K562 (cell line): Measurements from ENCODE around the gene TOGARAM2. TPM values are rescaled to one million over a fixed set of nuclear protein-coding genes. Genes with fewer than 3 reads are reported as not detected.

ENCODE experiments used
- ATAC-seq: fragments of 200-7000 bp; cut with Tn5 transposase; 3 replicates; pipeline ENCODE4 v1.9.1; 2020; ENCODE audit warnings: moderate library complexity
- BruUV-seq: library from RNA; stranded (reverse); fragments of 400-500 nt; replicated peaks from 2 replicates; lab custom pipeline; 2021; lab: Mats Ljungman, UMichigan
- CTCF ChIA-PET: fragments of 300-600 bp; formaldehyde crosslinking; extraction: SDS; loops from one replicate; lab custom pipeline; 2021; ENCODE audit warnings: low intra/inter-chr PET ratio; lab: Yijun Ruan, JAX
- POLR2A ChIA-PET: fragments of 300-600, 350-650 bp; sonication (Branson Sonifier 250); formaldehyde crosslinking; extraction: SDS; loops from one replicate; lab custom pipeline; 2021; ENCODE audit warnings: antibody characterized with exemption, inconsistent platforms; lab: Yijun Ruan, JAX
- DNase-seq, 4 experiments: peaks; one replicate each; pipeline versions ENCODE4 v3.0.0 to v3.0.0-alpha.2; 2011 to 2018; ENCODE audit warnings: low spot score in 3 of 4, mixed read lengths in 3 of 4; ENCODE audit errors: extremely low read depth in 1 of 4
- FAIRE-seq: peaks from 2 replicates; lab custom pipeline; 2011; peaks lifted over from hg19 to GRCh38; lab: Jason Lieb, UNC
- H2AFZ ChIP-seq: 2 replicates; pipeline ENCODE4 v1.6.0; 2011; ENCODE audit warnings: low read depth, low read length, control low read depth, inconsistent platforms
- H3K27ac ChIP-seq: fragments of 200-600 bp; 3 replicates; pipeline ENCODE4 v1.8.0; 2011; ENCODE audit warnings: low read depth, mild to moderate bottlenecking, control low read depth, inconsistent platforms, low read length, moderate library complexity, mixed read lengths; ENCODE audit errors: extremely low read depth
- H3K27me3 ChIP-seq, 2 experiments: fragments of 300-600 bp in 1 of 2; 2 replicates in 1 of 2; 3 replicates in 1 of 2; pipeline versions ENCODE4 v1.6.0 to v1.8.0; 2011; ENCODE audit warnings: inconsistent platforms in 2 of 2, low read length in 2 of 2, mild to moderate bottlenecking in 1 of 2, mixed read lengths in 1 of 2, moderate library complexity in 1 of 2; ENCODE audit not compliant: control insufficient read depth in 2 of 2, insufficient read depth in 2 of 2
- H3K36me3 ChIP-seq: fragments of 300-600 bp; 3 replicates; pipeline ENCODE4 v1.8.0; 2011; ENCODE audit warnings: mild to moderate bottlenecking, low read length, inconsistent platforms; ENCODE audit not compliant: control insufficient read depth, insufficient read depth
- H3K4me1 ChIP-seq, 2 experiments: fragments of 200-600 bp in 1 of 2; replicated peaks in 1 of 2; 2 replicates in 1 of 2; 3 replicates in 1 of 2; pipeline versions ENCODE4 v1.5.1 to v1.8.0; 2011; ENCODE audit warnings: inconsistent platforms in 2 of 2, low read length in 2 of 2, mild to moderate bottlenecking in 1 of 2, mixed read lengths in 1 of 2, moderate library complexity in 1 of 2; ENCODE audit not compliant: control insufficient read depth in 2 of 2, insufficient read depth in 2 of 2
- H3K4me2 ChIP-seq: 2 replicates; pipeline ENCODE4 v1.6.1; 2011; ENCODE audit warnings: low read length, control low read depth, inconsistent platforms, mixed read lengths; ENCODE audit not compliant: insufficient read depth
- H3K4me3 ChIP-seq: fragments of 200-600 bp; sonication (generic), shearing (Covaris generic); 2 replicates; pipeline ENCODE4 v1.5.1; 2016; ENCODE audit warnings: control low read depth, inconsistent platforms
- H3K79me2 ChIP-seq: fragments of 200-600 bp; 3 replicates; pipeline ENCODE4 v1.8.0; 2011; ENCODE audit warnings: low read length, inconsistent platforms; ENCODE audit not compliant: control insufficient read depth, insufficient read depth
- H3K9ac ChIP-seq, 2 experiments: 2 replicates each; pipeline versions ENCODE4 v1.6.0 to v1.6.1; 2011; ENCODE audit warnings: low read depth in 2 of 2, low read length in 2 of 2, control low read depth in 1 of 2, inconsistent platforms in 1 of 2, mild to moderate bottlenecking in 1 of 2, mixed read lengths in 1 of 2; ENCODE audit not compliant: insufficient read depth in 1 of 2
- H3K9me1 ChIP-seq: one replicate; pipeline ENCODE4 v1.6.0; 2011; ENCODE audit warnings: inconsistent platforms, mild to moderate bottlenecking, low read length, moderate library complexity; ENCODE audit not compliant: control insufficient read depth, insufficient read depth
- H3K9me3 ChIP-seq: replicated peaks from 2 replicates; pipeline ENCODE4 v1.5.1; 2011; ENCODE audit warnings: low read depth, low read length, inconsistent platforms; ENCODE audit not compliant: control insufficient read depth, insufficient read depth
- H4K20me1 ChIP-seq: replicated peaks from 2 replicates; pipeline ENCODE4 v1.6.1; 2011; ENCODE audit warnings: low read length, inconsistent platforms, mixed read lengths; ENCODE audit not compliant: control insufficient read depth, insufficient read depth
- CGGBP1 ChIP-seq: fragments of 250-450 bp; sonication (Bioruptor Pico); IDR thresholded peaks from 2 replicates; pipeline ENCODE4 v1.9.0; 2021; ENCODE audit warnings: mild to moderate bottlenecking
- FOXJ3 ChIP-seq: sonication (generic); formaldehyde crosslinking; IDR thresholded peaks from 2 replicates; pipeline ENCODE4 v1.4.0; 2020; ENCODE audit warnings: mild to moderate bottlenecking, missing genetic modification reagents
- HINFP ChIP-seq: fragments of 450-650 bp; conservative IDR thresholded peaks from 2 replicates; pipeline ENCODE4 v1.6.1; 2016; ENCODE audit warnings: missing genetic modification characterization, low read depth, mild to moderate bottlenecking, control low read depth, missing compliant biosample characterization
- HMBOX1 ChIP-seq: sonication (generic); IDR thresholded peaks from 2 replicates; pipeline ENCODE4 v1.6.1; 2016
- MIER1 ChIP-seq: fragments of 450-650 bp; IDR thresholded peaks from 2 replicates; pipeline ENCODE4 v1.6.1; 2016; ENCODE audit warnings: antibody characterized with exemption, mild to moderate bottlenecking, low read depth
- NCOA2 ChIP-seq, 2 experiments: fragments of 450-650 bp; IDR thresholded peaks; 2 replicates each; pipeline ENCODE4 v1.6.1; 2018; ENCODE audit warnings: mild to moderate bottlenecking in 2 of 2, moderate library complexity in 1 of 2; ENCODE audit not compliant: partially characterized antibody in 2 of 2
- RBM25 ChIP-seq: fragments of 200-400 bp; formaldehyde crosslinking; IDR thresholded peaks from 2 replicates; pipeline ENCODE4 v1.6.1; 2018; ENCODE audit warnings: low read length, low read depth, moderate library complexity; ENCODE audit not compliant: severe bottlenecking
- ZNF764 ChIP-seq: fragments of 250-450 bp; sonication (Bioruptor Pico); IDR thresholded peaks from 2 replicates; pipeline ENCODE4 v1.4.0; 2020; ENCODE audit warnings: low read depth, mild to moderate bottlenecking, moderate library complexity
- ZSCAN29 ChIP-seq: fragments of 450-650 bp; IDR thresholded peaks from 2 replicates; pipeline ENCODE4 v1.6.1; 2017
- WGBS: fragments of 100-300 bp; shearing (Covaris generic); methylation state at CpG from one replicate; pipeline ENCODE4 v1.1.6; 2016; ENCODE audit warnings: low coverage, mixed read lengths; ENCODE audit not compliant: insufficient coverage; ENCODE audit errors: missing lambda C conversion rate; 5-methylcytosine and 5-hydroxymethylcytosine counted together
- in situ Hi-C: fragments of 300-500 bp; cut with MboI; formaldehyde crosslinking; loops from 4 replicates; pipeline ENCODE4 v1.15.0; 2018; ENCODE audit warnings: inconsistent platforms, mixed read lengths
- intact Hi-C: fragments of 100-400 bp; cut with micrococcal nuclease; formaldehyde crosslinking; loops from 2 replicates; pipeline ENCODE4 v1.14.2; 2022
- polyA plus RNA-seq, 8 experiments: library from polyadenylated mRNA; depleted of rRNA in 4 of 8; stranded (reverse) in 5 of 8; unstranded in 3 of 8; fragments of >200 nt; fragmentation: Nextera tagmentation in 2 of 8; fragmentation: Illumina TruSeq in 1 of 8; extraction: Ambion mirVana in 2 of 8; extraction: Trizol in 1 of 8; gene quantifications; 2 replicates each; pipeline versions ENCODE4 v1.2.1 to v1.2.3, GENCODE V29; 2011 to 2014; ENCODE audit warnings: inconsistent platforms in 1 of 8, missing spikeins in 1 of 8
- total RNA-seq, 7 experiments: library from RNA; depleted of rRNA in 6 of 7; stranded (reverse); fragments of >200 nt in 6 of 7; fragmentation: Illumina TruSeq in 2 of 7; extraction: Trizol in 2 of 7; gene quantifications; 2 replicates each; pipeline versions ENCODE4 v1.2.1 to v1.2.3, GENCODE V29; 2011 to 2021; ENCODE audit warnings: low replicate concordance in 1 of 7

TOGARAM2 gene
- total and polyA plus RNA-seq, 9 of the 15 experiments (the other 6 are each of a cell fraction or from before 2014, with no cell fraction given) = not detected

- no peaks in the 10 kb centered on the region for H3K9me3 ChIP-seq
- no peak overlapping the region for H3K9ac ChIP-seq
- H3K4me2 ChIP-seq = no peak overlapping the region
- no peak for TF ChIP-seq ZNF764
- TF ChIP-seq ZSCAN29 = no peak
- no peak for TF ChIP-seq HMBOX1
- TF ChIP-seq CGGBP1 = no peak
- TF ChIP-seq NCOA2 (IDR thresholded peaks at IDR 0.05; ENCODE audit: partially characterized antibody in 2 of 2) = no peak
- TF ChIP-seq FOXJ3 (CRISPR knock-in tag) = no peak
- no peak for TF ChIP-seq MIER1
- no peak for TF ChIP-seq RBM25
- TF ChIP-seq HINFP (tag) = no peak
- TF ChIP-seq, all 486 proteins: peak for 0
- 1% methylated on average over 5 of the region's 5 CpGs for WGBS
- Histone ChIP-seq H4K20me1 (0 out of 2 replicates have a peak, but pooled peaks cover 4% of the 10 kb centered on the region), H3K9me1 (peaks cover 3% of the 10 kb centered on the region), H3K4me1 (no peaks in the 10 kb centered on the region), H3K36me3 (no peaks in the 10 kb centered on the region), H3K27ac (no peak overlapping the region), H3K79me2 (no peaks in the 10 kb centered on the region), H3K4me3 (no peak overlapping the region), H3K27me3 (peaks cover 44 to 77% of the 10 kb centered on the region in 2 experiments), H2AFZ (no peak overlapping the region)
- intact Hi-C loops = no loop called here
- ATAC-seq (no peak), FAIRE-seq (no peak), DNase-seq (no peak)
- no TSS peak for BruUV-seq
- in situ Hi-C loops = no loop called here
- POLR2A ChIA-PET = no interaction called here
- CTCF ChIA-PET = no interaction called here
Measured at GRCh38 chr2:28989973-28990372, 8.9 kb downstream of the TOGARAM2 start.
